Activated T-cell treated with anti-CD3 and anti-CD28 coated beads, Interleukin-2, amount 50 U/mL, for 72 hours (primary cell): Measurements from ENCODE around the gene RORC. TPM values are rescaled to one million over a fixed set of nuclear protein-coding genes. Genes with fewer than 3 reads are reported as not detected.

Experiments
- ATAC-seq, 2 donors: fragments of 150-1000 bp; cut with Tn5 transposase; replicated peaks in 1 of 2; 2 replicates each; pipeline ENCODE4 v1.10.0; 2021; ENCODE audit warnings: moderate library complexity in 2 of 2, mild to moderate bottlenecking in 1 of 2
- DNase-seq, 2 donors: peaks; one replicate each; pipeline ENCODE4 v3.0.0; 2021 to 2022; ENCODE audit warnings: mixed read lengths in 1 of 2
- H3K27ac Mint-ChIP-seq: one replicate; pipeline ENCODE4 v1.8.0; 2022; ENCODE audit warnings: mild to moderate bottlenecking, moderate library complexity, mixed read lengths
- H3K27me3 Mint-ChIP-seq: one replicate; pipeline ENCODE4 v1.8.0; 2022; ENCODE audit warnings: low read depth, mixed read lengths
- H3K36me3 Mint-ChIP-seq, 2 donors: one replicate each; pipeline ENCODE4 v1.8.0; 2022; ENCODE audit warnings: mixed read lengths in 2 of 2, mild to moderate bottlenecking in 1 of 2; ENCODE audit not compliant: insufficient read depth in 2 of 2
- H3K4me1 Mint-ChIP-seq: one replicate; pipeline ENCODE4 v1.8.0; 2022; ENCODE audit warnings: low read depth, mixed read lengths
- H3K4me3 Mint-ChIP-seq, 2 donors: one replicate each; pipeline ENCODE4 v1.8.0; 2022; ENCODE audit warnings: mild to moderate bottlenecking in 2 of 2, mixed read lengths in 2 of 2, moderate library complexity in 2 of 2
- H3K9me3 Mint-ChIP-seq, 2 donors: one replicate each; pipeline ENCODE4 v1.8.0; 2022; ENCODE audit warnings: mixed read lengths in 2 of 2
- total RNA-seq, 2 donors: library from RNA; stranded (reverse); gene quantifications; one replicate each; pipeline ENCODE4 v1.2.3, GENCODE V29; 2022

RORC gene
- total RNA-seq, 2 donors from 2014 or later, result 1.8 to 10.3 TPM

GRCh38 chr1:151762941-151763921, 68.4 kb downstream of the RORC start, which contains the start of gene MRPL9:
Gene MRPL9, minus strand, starts transcription at chr1:151763496. Its CDS starts 17 bp downstream, at chr1:151763479.
- Mint-ChIP-seq H3K36me3 (peaks cover 2 to 9% of the 10 kb centered on the region in 2 donors), H3K9me3 (no peaks in the 10 kb centered on the region), H3K4me1 (peaks cover 33% of the 10 kb centered on the region), H3K27ac (peak within 1 kb of the TSS; percentile 98), H3K4me3 (peak within 1 kb of the TSS; percentile 97), H3K27me3 (no peaks in the 10 kb centered on the region)
- ATAC-seq (peak; percentile 99 to 100), DNase-seq (peak; percentile 91 to 92)

- H3K4me3 Mint-ChIP-seq, result no peak overlapping the region
- DNase-seq (no peak), ATAC-seq (no peak)
- peaks cover 42% of the 10 kb centered on the region for H3K4me1 Mint-ChIP-seq
- peaks cover 4 to 9% of the 10 kb centered on the region in 2 donors for H3K36me3 Mint-ChIP-seq
- H3K27me3 Mint-ChIP-seq, result no peaks in the 10 kb centered on the region
- no peaks in the 10 kb centered on the region for H3K9me3 Mint-ChIP-seq
- peak overlapping the region; percentile 31 for H3K27ac Mint-ChIP-seq
These were observed 70.8 kb downstream of the RORC start for GRCh38 chr1:151760597-151761385.

- no peaks in the 10 kb centered on the region for H3K9me3 Mint-ChIP-seq
- peaks cover 39% of the 10 kb centered on the region for H3K4me1 Mint-ChIP-seq
- peaks cover 4 to 9% of the 10 kb centered on the region in 2 donors for H3K36me3 Mint-ChIP-seq
- DNase-seq, result no peak
- H3K27ac Mint-ChIP-seq, result peak overlapping the region; percentile 52
- H3K27me3 Mint-ChIP-seq, result no peaks in the 10 kb centered on the region
- no peak for ATAC-seq
- H3K4me3 Mint-ChIP-seq, result no peak overlapping the region
These were observed 72.4 kb downstream of the RORC start for GRCh38 chr1:151759241-151759640.

- Mint-ChIP-seq H3K9me3 (no peaks in the 10 kb centered on the region), H3K4me3 (no peak overlapping the region), H3K27ac (no peak overlapping the region), H3K4me1 (peaks cover 15% of the 10 kb centered on the region), H3K36me3 (peaks cover 2 to 4% of the 10 kb centered on the region in 2 donors), H3K27me3 (no peaks in the 10 kb centered on the region)
- ATAC-seq, result peak; percentile 87 to 91
- DNase-seq, result no peak
These were observed 75.3 kb downstream of the RORC start for GRCh38 chr1:151756291-151756690.

Other genes starting within 250 kb of the RORC start
- gene SNX27, start 219.8 kb downstream of the RORC start, total RNA-seq, result 10 to 100 TPM; 30.3 to 34.8 TPM
- not detected for gene CELF3, start 115.0 kb downstream of the RORC start, total RNA-seq
- not detected for gene RIIAD1, start 110.3 kb downstream of the RORC start, total RNA-seq
- 100 to 1,000 TPM; 109 to 135 TPM for gene MRPL9, start 68.3 kb downstream of the RORC start, total RNA-seq
- 10 to 100 TPM; 26.3 to 29.3 TPM for gene TDRKH, start 41.3 kb downstream of the RORC start, total RNA-seq
- gene LINGO4, start 26.4 kb downstream of the RORC start, total RNA-seq, result under 1 TPM; 0.19 to 0.88 TPM
- gene C2CD4D, start 8.0 kb upstream of the RORC start, total RNA-seq, result 1 to 10 TPM; 2.1 to 4.4 TPM
- under 1 TPM in 1 of 2 donors, not detected in 1; 0.25 TPM for gene THEM5, start 21.9 kb upstream of the RORC start, total RNA-seq
- gene THEM4, start 77.7 kb upstream of the RORC start, total RNA-seq, result 10 to 100 TPM; 40.5 to 41.5 TPM
- 100 to 1,000 TPM in 1 of 2 donors, 10 to 100 TPM in 1; 76.6 to 138 TPM for gene S100A10, start 162.1 kb upstream of the RORC start, total RNA-seq
- 100 to 1,000 TPM; 252 to 355 TPM for gene S100A11, start 205.2 kb upstream of the RORC start, total RNA-seq